Fibroblast of upper back skin (primary cell): ENCODE data around the gene DIDO1.
A peak's percentile ranks its signal among the peaks of the same experiment; 100 is the strongest.

ENCODE experiments used
- DNase-seq: peaks from one replicate; pipeline ENCODE4 v3.0.0-alpha.2; 2013

The DIDO1 gene

GRCh38 chr20:62907384-62908317, 18.7 kb downstream of the DIDO1 start:
- no peak for DNase-seq

- no peak for DNase-seq
Measured at GRCh38 chr20:62906647-62907375, 19.5 kb downstream of the DIDO1 start.

- DNase-seq = no peak
Measured at GRCh38 chr20:62906209-62906608, 20.1 kb downstream of the DIDO1 start.

- no peak for DNase-seq
Measured at GRCh38 chr20:62905536-62906117, 20.7 kb downstream of the DIDO1 start.

DNA sequence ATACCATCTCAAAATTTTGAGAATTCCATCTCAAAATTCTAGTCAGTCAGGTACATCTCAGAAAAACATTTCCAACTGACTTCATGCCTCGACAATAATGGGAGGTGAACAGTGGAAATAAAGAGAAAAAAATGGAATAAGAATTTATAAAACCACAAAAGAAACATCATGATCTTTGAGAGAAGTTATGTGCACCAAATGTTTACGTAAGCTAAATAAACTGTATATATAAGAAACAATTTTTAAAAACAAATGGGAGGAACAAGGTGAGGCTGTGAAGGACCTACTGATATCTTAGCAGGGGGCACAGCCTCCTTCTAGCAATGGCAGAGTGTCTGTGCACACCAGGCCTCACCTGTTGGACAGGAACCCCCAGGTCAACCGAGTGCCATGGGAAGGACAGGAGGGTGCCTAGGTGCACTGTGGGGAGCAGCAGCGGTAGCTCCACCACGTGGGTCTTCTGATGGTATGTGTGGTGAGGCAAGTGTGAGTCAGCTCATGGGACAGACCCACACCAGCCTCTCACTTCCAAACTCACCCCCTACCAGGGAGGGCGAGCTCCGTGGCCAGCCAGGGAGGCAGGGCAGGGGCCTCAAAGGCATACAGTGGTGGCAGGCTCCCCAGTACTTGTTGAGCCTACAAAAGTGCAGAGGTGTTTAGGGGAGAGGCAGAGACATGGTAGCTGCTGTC, 23.2 kb downstream of the DIDO1 start:
- no peak for DNase-seq

DNA sequence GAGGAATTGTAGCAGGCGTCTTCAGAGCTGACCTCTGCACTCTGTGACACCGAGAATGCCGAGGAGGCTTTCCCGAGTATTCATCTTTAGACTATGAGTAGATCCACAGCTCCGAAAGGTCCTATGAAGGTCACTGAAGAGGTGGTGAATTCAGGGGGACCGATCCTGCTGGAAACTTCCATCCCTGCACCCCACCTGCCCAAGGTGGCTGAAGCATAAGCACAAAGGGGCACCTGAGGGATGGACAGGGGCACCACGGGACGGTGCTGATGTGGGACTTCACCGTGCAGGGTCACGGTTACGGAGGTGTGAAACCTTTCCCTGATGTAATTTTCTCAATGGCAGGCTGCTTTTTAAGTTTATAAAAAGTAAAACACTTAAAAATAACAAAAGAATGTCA, 24.4 kb downstream of the DIDO1 start:
- DNase-seq = no peak

DNA sequence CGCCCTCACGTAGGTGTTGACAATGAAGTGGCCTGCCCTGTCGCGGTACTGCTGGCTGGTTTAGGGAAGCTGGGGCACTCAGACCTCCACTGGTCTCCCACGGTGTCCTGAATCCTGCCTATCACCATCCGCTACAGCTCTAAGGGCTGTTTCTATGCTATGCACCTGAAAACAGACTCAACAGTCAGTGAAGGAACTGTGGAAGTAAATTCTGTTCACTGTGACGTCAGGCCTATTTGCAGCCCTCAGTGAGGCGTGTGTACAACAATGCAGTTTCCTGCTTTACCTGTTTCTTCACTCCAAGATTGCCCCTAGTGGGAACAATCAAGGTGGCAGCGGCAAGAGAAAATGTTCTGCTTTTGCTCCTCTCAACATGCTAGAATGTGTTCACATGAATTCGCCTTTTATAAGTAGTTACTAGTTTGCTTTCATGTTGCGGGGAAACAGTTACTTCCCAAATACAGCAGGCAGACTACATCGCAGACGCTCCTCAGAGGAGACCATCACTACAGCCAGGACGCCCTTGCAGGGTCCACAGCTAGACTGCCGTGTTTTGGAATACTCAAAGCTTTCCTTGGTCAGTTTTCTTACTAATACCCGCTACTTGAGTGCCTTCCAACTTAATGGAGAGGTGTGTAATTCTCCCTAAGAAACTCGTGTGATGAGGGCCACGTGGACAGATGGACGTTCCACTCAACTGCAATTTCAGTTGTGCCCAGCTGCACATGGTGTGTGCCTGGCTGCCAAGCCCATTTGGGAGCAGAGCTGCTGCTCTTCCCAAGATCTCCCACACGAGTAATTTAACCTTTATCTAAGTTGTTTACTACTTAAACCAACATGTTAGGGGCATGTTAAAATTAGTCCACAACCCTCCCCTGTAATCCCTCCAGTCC, 25.4 kb downstream of the DIDO1 start:
- no peak for DNase-seq

DNA sequence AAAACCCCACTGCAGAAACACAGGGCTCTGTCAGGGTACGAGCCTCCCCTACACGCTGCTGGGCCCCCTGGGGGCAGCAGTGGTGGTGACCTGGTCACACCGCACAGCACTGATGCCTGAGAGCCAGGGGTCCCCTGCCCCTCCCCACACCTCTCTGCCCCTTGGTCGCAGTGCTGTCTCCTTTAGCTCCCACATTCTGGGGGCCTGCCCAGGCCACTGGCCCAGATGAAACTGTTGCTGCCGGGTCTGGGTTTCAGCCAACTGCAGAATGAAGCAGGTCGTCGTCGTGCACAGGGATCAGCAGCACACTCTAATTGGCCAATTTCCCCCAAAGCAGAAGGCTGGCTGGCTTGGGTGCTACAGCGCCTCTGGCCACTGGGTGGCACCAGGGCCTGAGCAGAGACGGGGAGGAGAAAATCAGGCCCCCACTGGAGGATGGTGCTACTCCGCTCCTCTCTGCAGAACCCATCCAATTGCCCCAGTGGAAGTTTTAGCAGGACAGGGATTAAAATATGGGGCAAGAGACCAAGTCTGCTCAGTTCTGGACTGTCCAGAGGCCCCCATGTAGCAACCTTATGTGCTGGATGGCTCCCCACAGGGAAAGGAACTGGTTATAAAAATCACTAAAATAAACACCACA, 26.1 kb downstream of the DIDO1 start:
- DNase-seq = peak; percentile 56

DNA sequence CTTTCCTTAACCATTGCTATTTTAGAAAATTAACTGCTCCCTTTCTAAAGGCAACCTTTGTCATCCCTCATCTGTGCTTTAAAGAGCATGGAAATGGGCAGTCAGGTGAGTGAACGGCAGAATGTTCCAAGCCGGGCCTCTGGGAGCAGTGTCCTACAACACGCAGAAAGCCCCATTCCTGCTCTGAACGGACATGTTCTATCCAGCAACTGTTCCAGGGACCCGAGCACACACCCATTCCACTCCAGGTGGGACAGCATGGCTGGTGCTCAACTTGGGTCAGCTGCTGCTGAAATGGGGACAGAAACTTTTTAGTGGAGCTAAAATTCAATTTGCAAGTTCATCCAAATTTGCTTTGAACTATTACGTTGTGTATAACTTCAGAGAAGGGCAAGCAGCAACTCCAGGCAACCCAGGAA, 26.7 kb downstream of the DIDO1 start:
- no peak for DNase-seq

DNA sequence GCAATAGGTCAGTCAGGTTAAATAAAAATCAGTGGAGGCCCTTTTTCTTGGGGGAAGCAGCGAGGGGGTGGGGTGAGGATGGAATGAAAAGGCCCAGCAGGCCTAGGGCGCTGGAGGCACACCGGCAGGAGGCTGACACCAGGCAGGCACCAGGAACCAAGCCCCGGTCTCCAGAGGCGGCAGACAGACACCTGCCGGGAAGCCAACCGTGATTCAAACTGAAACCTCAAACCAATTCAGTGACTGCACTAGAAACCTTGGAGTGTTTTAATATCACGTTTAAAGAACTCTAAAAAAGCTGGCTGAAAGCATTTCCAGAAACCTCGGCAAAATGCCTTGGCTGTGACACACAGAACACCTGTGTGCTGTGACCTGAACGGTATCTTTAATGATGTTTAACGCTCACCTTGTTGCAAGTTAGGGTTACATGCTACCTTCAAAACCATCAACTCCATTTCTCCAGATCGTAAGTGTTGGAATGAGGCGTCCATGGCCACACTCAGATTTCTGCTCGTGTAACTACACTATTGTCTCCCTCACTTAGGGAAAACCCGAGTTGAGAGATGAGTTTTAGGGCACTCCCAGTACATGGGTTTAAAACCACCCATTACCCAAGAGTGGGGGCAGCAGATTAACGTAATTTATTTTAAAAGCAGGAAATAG, 27.2 kb downstream of the DIDO1 start:
- no peak for DNase-seq

- no peak for DNase-seq
Measured at GRCh38 chr20:62898093-62898964, 28.0 kb downstream of the DIDO1 start.

GRCh38 chr20:62897666-62898065, 28.6 kb downstream of the DIDO1 start:
- DNase-seq = no peak

DNA sequence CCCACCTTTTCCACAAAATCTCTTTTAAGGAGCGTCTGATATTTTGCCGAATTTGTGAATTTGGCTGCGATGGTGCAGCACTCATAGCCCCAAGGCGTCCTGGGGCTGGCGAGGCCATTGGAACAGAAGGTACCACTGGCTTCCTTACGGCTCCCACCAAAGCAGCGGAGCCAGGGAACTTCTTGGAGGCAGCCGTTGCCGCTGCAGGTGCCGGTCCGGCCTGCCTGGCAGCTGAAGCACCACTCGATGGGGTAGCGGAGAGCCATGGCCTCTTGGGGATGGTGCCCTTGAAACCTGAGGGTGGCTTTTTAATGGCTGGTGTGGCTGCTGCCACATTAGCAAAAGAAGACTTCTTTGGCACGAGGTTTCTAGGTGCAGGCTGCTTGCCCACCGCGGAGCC, 29.8 kb downstream of the DIDO1 start:
- DNase-seq = no peak

DNA sequence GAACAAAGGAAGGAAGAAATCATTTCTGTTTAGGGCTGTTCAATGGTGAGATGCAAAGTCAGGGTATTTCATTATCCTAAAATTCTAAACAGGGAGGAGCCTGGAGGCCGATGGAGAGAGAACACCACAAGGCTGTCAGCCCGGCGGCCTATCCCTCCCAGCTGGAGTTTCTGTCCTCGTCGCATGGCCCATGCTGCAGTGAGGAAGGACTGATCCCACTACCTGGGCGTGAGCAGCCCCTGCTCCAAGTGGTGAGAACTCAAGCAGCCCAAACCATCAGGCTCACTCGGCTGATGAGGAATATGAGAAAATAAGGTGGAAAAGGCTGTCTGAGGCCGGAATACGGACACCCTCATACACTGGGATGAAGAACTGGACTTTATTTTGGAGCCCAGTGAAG, 30.8 kb downstream of the DIDO1 start:
- DNase-seq = no peak

DNA sequence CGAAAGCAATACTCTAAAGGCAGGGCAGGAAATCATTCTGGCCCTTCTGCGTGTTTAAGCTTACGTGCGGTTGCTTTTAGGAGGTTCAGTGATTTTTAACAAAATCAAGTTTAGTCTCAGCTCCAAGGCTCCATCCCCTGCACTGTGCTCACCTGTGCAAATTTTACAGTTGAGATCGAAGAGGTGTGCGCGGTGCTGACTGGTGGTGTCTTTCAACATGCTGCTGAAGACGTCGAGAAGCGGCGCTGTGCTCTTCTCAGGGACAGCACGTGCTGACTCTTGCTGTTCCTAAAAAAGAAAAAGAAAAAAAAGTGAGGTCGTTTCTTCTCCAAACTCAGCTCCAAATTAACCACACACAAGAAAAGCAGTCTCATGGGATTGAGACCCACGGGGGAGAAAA, 32.0 kb downstream of the DIDO1 start:
- DNase-seq = no peak

DNA sequence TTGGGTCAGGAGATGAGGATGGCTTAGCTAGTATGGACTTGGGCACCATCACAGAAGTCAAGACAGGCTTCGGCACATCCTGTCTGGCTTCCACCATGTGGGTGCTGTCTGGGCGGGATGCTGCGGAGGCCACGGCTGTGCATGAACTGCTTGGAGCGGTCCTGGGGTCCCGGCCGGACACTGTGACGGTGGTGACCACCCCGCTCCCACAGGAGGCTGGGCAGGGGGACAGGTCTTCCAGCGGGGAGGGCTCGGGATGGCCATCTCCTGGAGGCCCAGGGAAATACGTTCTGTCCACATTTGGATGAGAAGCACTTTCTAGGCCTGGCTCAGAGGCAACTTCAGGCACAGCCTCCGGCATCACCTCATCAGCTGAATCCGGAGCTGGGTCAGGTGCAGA, 32.6 kb downstream of the DIDO1 start:
- no peak for DNase-seq

DNA sequence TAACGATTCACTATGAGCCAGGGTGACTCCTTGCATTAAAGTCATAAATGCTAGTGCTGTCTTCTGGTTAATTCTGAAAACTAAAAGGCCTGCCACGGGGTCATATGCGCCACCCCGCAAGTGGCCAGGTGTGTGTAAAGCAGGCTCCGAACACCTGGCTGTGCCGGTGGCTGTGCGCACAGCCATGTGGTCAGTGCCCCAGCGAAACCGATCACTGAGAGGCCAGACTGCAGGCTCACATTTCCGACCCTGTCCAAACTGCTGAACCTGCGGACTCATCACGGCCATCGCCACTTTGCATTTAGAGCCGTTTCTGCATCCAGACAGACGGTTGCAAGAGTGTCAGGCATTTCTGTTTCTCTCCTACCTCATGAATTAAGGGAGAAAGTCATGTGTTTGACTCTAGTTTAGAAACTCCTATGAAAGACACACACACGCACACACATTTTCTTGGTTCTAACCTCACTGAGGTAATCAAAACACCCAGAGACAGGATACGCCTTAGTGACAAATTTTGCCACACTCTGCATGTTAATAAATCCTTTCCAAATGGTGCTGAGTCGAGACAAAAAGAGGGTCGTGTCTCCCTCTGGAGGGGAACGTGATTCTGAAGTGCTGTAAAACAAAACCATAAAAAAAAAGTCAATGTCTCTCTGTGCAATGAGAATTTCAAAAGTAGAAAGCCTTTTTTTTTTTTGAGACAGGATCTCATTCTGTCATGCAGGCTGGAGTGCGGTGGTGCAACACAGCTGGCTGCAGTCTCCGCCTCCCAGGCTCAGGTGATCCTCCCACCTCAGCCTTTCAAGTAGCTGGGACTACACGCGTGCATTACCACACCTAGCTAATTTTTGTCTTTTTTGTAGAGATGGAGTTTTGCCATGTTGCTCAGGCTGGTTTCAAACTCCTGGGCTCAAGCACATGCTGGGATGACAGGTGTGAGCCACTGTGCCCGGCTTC, 33.7 kb downstream of the DIDO1 start:
- no peak for DNase-seq

GRCh38 chr20:62891111-62891510, 35.2 kb downstream of the DIDO1 start:
- no peak for DNase-seq

DNA sequence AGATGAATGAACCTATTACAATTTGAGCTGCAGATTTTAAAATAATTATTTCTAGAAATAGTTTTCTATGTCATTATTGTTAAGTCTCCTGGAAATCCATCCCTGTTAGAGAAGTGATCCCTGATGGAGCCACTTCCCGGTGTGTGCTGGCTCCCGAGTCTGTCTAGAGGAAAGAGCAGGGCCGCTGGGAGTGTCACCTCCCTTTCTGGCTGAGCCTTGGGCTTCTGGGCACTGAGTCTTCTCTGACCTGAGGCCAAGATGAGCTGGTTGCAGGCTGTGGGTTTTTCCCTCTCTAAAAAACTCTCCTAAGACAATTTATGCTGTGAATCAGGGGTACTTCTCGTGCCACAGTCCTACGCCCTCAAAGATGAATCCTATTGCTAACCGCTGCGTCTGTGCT, 35.9 kb downstream of the DIDO1 start:
- no peak for DNase-seq
